GDM1 (cell line): Measurements from ENCODE around the gene CHST7.

Source experiments
- DNase-seq: peaks from one replicate; lab custom pipeline; 2025; lab: John Stamatoyannopoulos, UW

The CHST7 gene

GRCh38 chrX:46607916-46608315 lies 34.4 kb downstream of the CHST7 start:
- DNase-seq = no peak

- no peak for DNase-seq
Measured at GRCh38 chrX:46610070-46610658, 36.6 kb downstream of the CHST7 start.

GRCh38 chrX:46611658-46612362 lies 38.2 kb downstream of the CHST7 start:
- DNase-seq = no peak

- DNase-seq = no peak
Measured at GRCh38 chrX:46617906-46618305, 44.3 kb downstream of the CHST7 start.

- DNase-seq = no peak
Measured at GRCh38 chrX:46618947-46619346, 45.4 kb downstream of the CHST7 start.

GRCh38 chrX:46620505-46620904 lies 46.9 kb downstream of the CHST7 start:
- no peak for DNase-seq

GRCh38 chrX:46621572-46621971 lies 48.0 kb downstream of the CHST7 start:
- no peak for DNase-seq

GRCh38 chrX:46624090-46624786 lies 50.7 kb downstream of the CHST7 start:
- DNase-seq = no peak

GRCh38 chrX:46626566-46626965 lies 53.0 kb downstream of the CHST7 start:
- DNase-seq = peak; percentile 83

- DNase-seq = no peak
Measured at GRCh38 chrX:46627062-46627461, 53.5 kb downstream of the CHST7 start.

- no peak for DNase-seq
Measured at GRCh38 chrX:46627711-46628419, 54.3 kb downstream of the CHST7 start.

GRCh38 chrX:46628460-46629371 lies 55.2 kb downstream of the CHST7 start:
- DNase-seq = peak; percentile 40

GRCh38 chrX:46630141-46630540 lies 56.6 kb downstream of the CHST7 start:
- DNase-seq = no peak

- DNase-seq = no peak
Measured at GRCh38 chrX:46634577-46634976, 61.0 kb downstream of the CHST7 start.

GRCh38 chrX:46635186-46635585 lies 61.6 kb downstream of the CHST7 start:
- DNase-seq = no peak

- DNase-seq = no peak
Measured at GRCh38 chrX:46636223-46636622, 62.7 kb downstream of the CHST7 start.

GRCh38 chrX:46637938-46638337 lies 64.4 kb downstream of the CHST7 start:
- no peak for DNase-seq

- DNase-seq = peak; percentile 5
Measured at GRCh38 chrX:46642145-46642544, 68.6 kb downstream of the CHST7 start.

GRCh38 chrX:46643636-46644035 lies 70.1 kb downstream of the CHST7 start:
- DNase-seq = no peak

- DNase-seq = no peak
Measured at GRCh38 chrX:46645614-46646013, 72.0 kb downstream of the CHST7 start.

GRCh38 chrX:46647251-46647650 lies 73.7 kb downstream of the CHST7 start:
- DNase-seq = no peak
